PC-3 (cell line): ENCODE results near the gene MAGEF1. TPM values are rescaled to one million over a fixed set of nuclear protein-coding genes. Genes with fewer than 3 reads are reported as not detected.

Experiments
- ATAC-seq: fragments of 200-7000 bp; cut with Tn5 transposase; 2 replicates; pipeline ENCODE4 v1.9.1; 2020; ENCODE audit warnings: mild to moderate bottlenecking, moderate library complexity
- BruUV-seq: library from RNA; stranded (reverse); fragments of 400-500 nt; replicated peaks from 2 replicates; lab custom pipeline; 2021; lab: Mats Ljungman, UMichigan
- CTCF ChIA-PET: fragments of 300-600 bp; sonication (Branson Sonifier 250); formaldehyde crosslinking; loops from one replicate; lab custom pipeline; 2022; ENCODE audit warnings: antibody characterized with exemption; lab: Charles Lee
- POLR2A ChIA-PET: fragments of 300-600 bp; sonication (Branson Sonifier 250); formaldehyde crosslinking; loops from one replicate; lab custom pipeline; 2022; ENCODE audit warnings: antibody characterized with exemption; ENCODE audit not compliant: unreplicated experiment; lab: Charles Lee
- DNase-seq: peaks from one replicate; pipeline ENCODE4 v3.0.0-alpha.2; 2015
- H2AFZ ChIP-seq: fragments of 300-600 bp; sonication (generic); 2 replicates; pipeline ENCODE4 v1.6.0; 2016; ENCODE audit warnings: antibody characterized with exemption, low read length
- H3F3A ChIP-seq: fragments of 300-600 bp; sonication (generic); one replicate; pipeline ENCODE4 v1.6.0; 2017; ENCODE audit warnings: antibody characterized with exemption, low read length, control low read depth, mild to moderate bottlenecking; ENCODE audit not compliant: unreplicated experiment
- H3K27ac ChIP-seq: fragments of 300-600 bp; sonication (generic); 2 replicates; pipeline ENCODE4 v1.5.1; 2016; ENCODE audit warnings: mild to moderate bottlenecking, low read length
- H3K27me3 ChIP-seq: fragments of 300-600 bp; sonication (generic); 2 replicates; pipeline ENCODE4 v1.6.1; 2016; ENCODE audit warnings: low read length, mixed read lengths
- H3K36me3 ChIP-seq: fragments of 300-600 bp; sonication (generic); 2 replicates; pipeline ENCODE4 v1.6.1; 2016; ENCODE audit warnings: low read depth, mixed run types, low read length, mixed read lengths
- H3K4me1 ChIP-seq: fragments of 300-600 bp; sonication (generic); 2 replicates; pipeline ENCODE4 v1.5.1; 2016; ENCODE audit warnings: low read length; ENCODE audit not compliant: insufficient read depth
- H3K4me2 ChIP-seq: fragments of 300-600 bp; sonication (generic); 2 replicates; pipeline ENCODE4 v1.6.0; 2016; ENCODE audit warnings: low read length
- H3K4me3 ChIP-seq: fragments of 300-600 bp; sonication (generic); 2 replicates; pipeline ENCODE4 v1.5.1; 2016; ENCODE audit warnings: mild to moderate bottlenecking, low read length, mixed read lengths
- H3K79me2 ChIP-seq: fragments of 300-600 bp; sonication (generic); 2 replicates; pipeline ENCODE4 v1.6.1; 2017; ENCODE audit warnings: low read length, mixed read lengths
- H3K9ac ChIP-seq: fragments of 300-600 bp; sonication (generic); 2 replicates; pipeline ENCODE4 v1.6.0; 2016; ENCODE audit warnings: mild to moderate bottlenecking, low read length
- H3K9me2 ChIP-seq: fragments of 300-600 bp; sonication (generic); replicated peaks from 2 replicates; pipeline ENCODE4 v1.6.1; 2016; ENCODE audit warnings: mixed run types, low read length, mixed read lengths
- H3K9me3 ChIP-seq: fragments of 300-600 bp; sonication (generic); 2 replicates; pipeline ENCODE4 v1.6.1; 2016; ENCODE audit warnings: low read length, mixed read lengths
- H4K20me1 ChIP-seq: fragments of 300-600 bp; sonication (generic); 2 replicates; pipeline ENCODE4 v1.6.1; 2016; ENCODE audit warnings: low read length, mixed read lengths
- CTCF ChIP-seq: fragments of 300-600 bp; sonication (generic); conservative IDR thresholded peaks from 2 replicates; pipeline ENCODE4 v1.5.1; 2017; ENCODE audit warnings: antibody characterized with exemption, low read depth, mild to moderate bottlenecking, low read length
- EZH2 ChIP-seq: fragments of 300-600 bp; sonication (generic); IDR thresholded peaks from one replicate; pipeline ENCODE4 v1.6.1; 2017; ENCODE audit warnings: antibody characterized with exemption, mild to moderate bottlenecking, low read length; ENCODE audit not compliant: unreplicated experiment
- EZH2phosphoT487 ChIP-seq: fragments of 300-600 bp; sonication (generic); IDR thresholded peaks from 2 replicates; pipeline ENCODE4 v1.6.1; 2018; ENCODE audit warnings: mild to moderate bottlenecking, antibody characterized with exemption, low read length, borderline replicate concordance
- intact Hi-C: fragments of 100-400 bp; cut with micrococcal nuclease; formaldehyde crosslinking; loops from 2 replicates; pipeline ENCODE4 v1.9.0; 2023
- total RNA-seq: library from RNA; depleted of rRNA; stranded (reverse); fragments of >200 nt; gene quantifications from 2 replicates; pipeline ENCODE4 v1.2.3, GENCODE V29; 2014

Gene MAGEF1
- total RNA-seq, 1 experiment from 2014 or later, result 43.6 TPM

GRCh38 chr3:184739594-184740505 lies 28.0 kb upstream of the MAGEF1 start:
- Histone ChIP-seq H3K9ac (no peak overlapping the region), H3K36me3 (no peaks in the 10 kb centered on the region), H2AFZ (no peak overlapping the region), H3K27me3 (no peaks in the 10 kb centered on the region), H3F3A (peaks cover 5% of the 10 kb centered on the region), H3K27ac (no peak overlapping the region), H3K4me1 (peaks cover 39% of the 10 kb centered on the region), H3K4me2 (peak overlapping the region; percentile 46), H3K79me2 (no peaks in the 10 kb centered on the region), H3K9me3 (no peaks in the 10 kb centered on the region), H3K9me2 (no peaks in the 10 kb centered on the region), H3K4me3 (no peak overlapping the region), H4K20me1 (no peaks in the 10 kb centered on the region)
- no peak for DNase-seq
- intact Hi-C loops, result no loop called here
- ChIA-PET CTCF (interaction anchor here (1.6 kb wide), 1 partner anchor 179 kb away, joined by 10 read pairs; the partner anchor contains the start of gene EPHB3), POLR2A (interaction anchor here (0.8 kb wide), 1 partner anchor 178 kb away, joined by 5 read pairs; the partner anchor contains the start of gene EPHB3)
- TF ChIP-seq EZH2, result no peak
- no peak for TF ChIP-seq CTCF
- TF ChIP-seq EZH2phosphoT487, result no peak
- BruUV-seq, result no TSS peak
- no peak for ATAC-seq

- no peaks in the 10 kb centered on the region for H4K20me1 ChIP-seq
- intact Hi-C loops, result no loop called here
- peaks cover 5% of the 10 kb centered on the region for H3F3A ChIP-seq
- H3K36me3 ChIP-seq, result no peaks in the 10 kb centered on the region
- H3K9me2 ChIP-seq, result no peaks in the 10 kb centered on the region
- H3K79me2 ChIP-seq, result no peaks in the 10 kb centered on the region
- ChIA-PET CTCF (no interaction called here), POLR2A (no interaction called here)
- ATAC-seq (no peak), DNase-seq (no peak)
- H3K4me3 ChIP-seq, result no peak overlapping the region
- H3K27me3 ChIP-seq, result no peaks in the 10 kb centered on the region
- peak overlapping the region; percentile 81 for H3K27ac ChIP-seq
- peak overlapping the region; percentile 77 for H3K4me2 ChIP-seq
- H3K9me3 ChIP-seq, result no peaks in the 10 kb centered on the region
- BruUV-seq, result no TSS peak
- H3K4me1 ChIP-seq, result peaks cover 39% of the 10 kb centered on the region
- peak overlapping the region; percentile 84; the same call in 1 of the 2 replicates for H2AFZ ChIP-seq
- TF ChIP-seq EZH2, result no peak
- TF ChIP-seq EZH2phosphoT487, result no peak
- TF ChIP-seq CTCF, result no peak
- H3K9ac ChIP-seq, result no peak overlapping the region
Measured at GRCh38 chr3:184738982-184739381, 27.1 kb upstream of the MAGEF1 start.
